C4-2B (cell line): ENCODE measurements around the gene SORL1-AS1.

Experiments used
- CTCF ChIP-seq: fragments of 450-650 bp; conservative IDR thresholded peaks from 2 replicates; pipeline ENCODE4 v1.5.1; 2017; ENCODE audit warnings: mild to moderate bottlenecking
- ZFX ChIP-seq: fragments of 450-650 bp; IDR thresholded peaks from 2 replicates; pipeline ENCODE4 v1.6.1; 2017

GRCh38 chr11:121467965-121468364 lies 15.2 kb upstream of the SORL1-AS1 start:
- no peak for TF ChIP-seq CTCF
- TF ChIP-seq ZFX = no peak
